Prostate gland (tissue), 2 donors: Measurements from ENCODE around the gene HBA2. TPM values are rescaled to one million over a fixed set of nuclear protein-coding genes. Genes with fewer than 3 reads are reported as not detected.

Experiments
- DNase-seq: peaks from one replicate; pipeline ENCODE4 v3.0.0-alpha.2; 2019; ENCODE audit warnings: low spot score
- H3K27ac ChIP-seq, 2 donors: fragments of 200-600 bp; sonication (generic); 2 replicates each; pipeline ENCODE4 v1.5.1; 2017 to 2019
- H3K27me3 ChIP-seq: fragments of 200-600 bp; sonication (generic); replicated peaks from 2 replicates; pipeline ENCODE4 v1.5.1; 2019; ENCODE audit not compliant: insufficient read depth
- H3K36me3 ChIP-seq, 2 donors: fragments of 200-600 bp; sonication (generic); 1 replicate in 1 of 2; 2 replicates in 1 of 2; pipeline versions ENCODE4 v1.5.1 to v1.8.1; 2017 to 2019
- H3K4me1 ChIP-seq: fragments of 200-600 bp; sonication (generic); replicated peaks from 2 replicates; pipeline ENCODE4 v1.5.1; 2019
- H3K4me3 ChIP-seq, 2 donors: fragments of 200-600 bp; sonication (generic); 2 replicates each; pipeline ENCODE4 v1.5.1; 2017 to 2019
- H3K9me3 ChIP-seq: fragments of 200-600 bp; sonication (generic); 2 replicates; pipeline ENCODE4 v1.5.1; 2017
- CTCF ChIP-seq, 4 experiments: fragments of 200-600 bp in 2 of 4; fragments of 450-650 bp in 2 of 4; sonication (generic) in 2 of 4; IDR thresholded peaks; 1 replicate in 3 of 4; 2 replicates in 1 of 4; pipeline ENCODE4 v1.5.1; 2016 to 2019; ENCODE audit warnings: antibody characterized with exemption in 4 of 4, mild to moderate bottlenecking in 2 of 4, moderate library complexity in 2 of 4
- POLR2A ChIP-seq: fragments of 450-650 bp; IDR thresholded peaks from one replicate; pipeline ENCODE4 v1.6.1; 2016; ENCODE audit warnings: antibody characterized with exemption, mild to moderate bottlenecking
- POLR2AphosphoS5 ChIP-seq: sonication (generic); formaldehyde crosslinking; IDR thresholded peaks from one replicate; pipeline ENCODE4 v1.6.1; 2017; ENCODE audit warnings: antibody characterized with exemption
- WGBS: methylation state at CpG from one replicate; pipeline ENCODE4 v1.1.5; 2018; 5-methylcytosine and 5-hydroxymethylcytosine counted together
- intact Hi-C: fragments of 100-400 bp; cut with DNase I; formaldehyde crosslinking; loops from one replicate; pipeline ENCODE4 v1.14.2; 2022
- total RNA-seq, 2 donors: library from RNA; depleted of rRNA; stranded (reverse); fragments of >200 nt; gene quantifications; one replicate each; pipeline ENCODE4 v1.1.0, GENCODE V29; 2016

HBA2 gene
- total RNA-seq, 2 donors from 2014 or later = 7.4 to 15.5 TPM

DNA sequence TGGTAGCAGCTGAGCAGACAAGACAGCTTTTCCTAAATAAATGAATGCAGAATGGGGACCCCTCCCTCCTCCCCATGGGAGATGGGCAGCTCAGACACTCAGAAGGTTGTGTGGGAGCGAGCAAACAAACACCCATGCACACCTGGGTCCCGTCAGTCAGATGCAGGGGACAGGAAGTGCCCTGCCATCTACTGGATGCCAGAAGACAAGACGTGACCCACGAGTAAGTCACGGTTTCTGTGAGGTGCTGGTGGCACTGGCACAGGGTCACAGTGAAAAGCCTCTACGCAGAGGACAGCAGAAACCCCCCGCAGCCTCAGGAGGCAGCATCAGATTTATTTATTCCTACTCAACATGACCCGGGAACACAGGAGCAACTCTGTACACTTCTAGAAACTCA is 16.0 kb downstream of the HBA2 start:
- WGBS = 79% methylated on average over 8 of the region's 8 CpGs
- peaks cover 0 to 24% of the 10 kb centered on the region in 2 donors for H3K36me3 ChIP-seq

DNA sequence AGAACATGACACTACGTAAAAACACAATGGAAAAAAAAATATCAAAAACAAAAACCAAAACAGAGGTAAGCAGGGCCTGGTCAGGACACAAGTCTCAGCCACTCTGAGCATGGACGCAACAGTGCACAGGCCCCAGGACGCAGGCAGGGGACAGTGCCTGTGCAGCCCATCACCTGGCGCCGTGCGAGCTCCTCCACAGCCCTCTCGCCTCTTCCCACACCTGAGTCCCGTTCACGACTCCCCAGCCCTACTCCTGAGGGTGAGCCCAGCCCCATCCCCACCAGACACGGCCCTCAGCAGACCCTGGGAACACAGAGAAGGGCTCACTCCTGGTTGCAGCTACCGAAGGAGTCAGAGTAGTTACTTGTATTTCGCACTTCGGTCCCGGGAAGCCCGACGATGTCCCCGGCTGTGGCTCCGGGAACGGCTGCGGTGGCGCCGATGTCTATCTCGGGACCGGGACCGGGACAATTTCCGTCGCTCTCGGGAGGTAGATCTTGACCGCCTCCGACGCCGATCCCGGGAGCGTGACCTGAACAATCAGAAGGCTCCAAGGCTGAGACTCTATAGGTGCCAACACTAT is 17.0 kb downstream of the HBA2 start:
- intact Hi-C loops = no loop called here
- no peaks in the 10 kb centered on the region for H3K9me3 ChIP-seq
- no peaks in the 10 kb centered on the region for H3K27me3 ChIP-seq
- peaks cover 7 to 28% of the 10 kb centered on the region in 2 donors for H3K36me3 ChIP-seq
- H3K4me3 ChIP-seq = no peak overlapping the region
- no peak for DNase-seq
- H3K27ac ChIP-seq = no peak overlapping the region
- TF ChIP-seq POLR2AphosphoS5 (no peak), POLR2A (no peak), CTCF (IDR thresholded peaks at IDR 0.05) (no peak)
- no peaks in the 10 kb centered on the region for H3K4me1 ChIP-seq
- WGBS = 92% methylated on average over 34 of the region's 34 CpGs

More for the DNA sequence above, 16.0 kb downstream of the HBA2 start:
- no peak overlapping the region for H3K27ac ChIP-seq
- TF ChIP-seq POLR2A = no peak
- no peak for DNase-seq
- intact Hi-C loops = no loop called here
- no peaks in the 10 kb centered on the region for H3K4me1 ChIP-seq
- H3K27me3 ChIP-seq = no peaks in the 10 kb centered on the region
- no peaks in the 10 kb centered on the region for H3K9me3 ChIP-seq
- H3K4me3 ChIP-seq = no peak overlapping the region

GRCh38 chr16:191831-192230 is 19.2 kb downstream of the HBA2 start:
- intact Hi-C loops = no loop called here
- Histone ChIP-seq H3K9me3 (no peaks in the 10 kb centered on the region), H3K4me3 (no peak overlapping the region), H3K4me1 (no peaks in the 10 kb centered on the region), H3K27me3 (no peaks in the 10 kb centered on the region), H3K36me3 (peaks cover 7 to 35% of the 10 kb centered on the region in 2 donors), H3K27ac (no peak overlapping the region)
- TF ChIP-seq POLR2AphosphoS5 = no peak
- no peak for TF ChIP-seq CTCF (IDR thresholded peaks at IDR 0.05)
- no peak for TF ChIP-seq POLR2A
- WGBS = 93% methylated on average over 4 of the region's 4 CpGs
- no peak for DNase-seq

DNA sequence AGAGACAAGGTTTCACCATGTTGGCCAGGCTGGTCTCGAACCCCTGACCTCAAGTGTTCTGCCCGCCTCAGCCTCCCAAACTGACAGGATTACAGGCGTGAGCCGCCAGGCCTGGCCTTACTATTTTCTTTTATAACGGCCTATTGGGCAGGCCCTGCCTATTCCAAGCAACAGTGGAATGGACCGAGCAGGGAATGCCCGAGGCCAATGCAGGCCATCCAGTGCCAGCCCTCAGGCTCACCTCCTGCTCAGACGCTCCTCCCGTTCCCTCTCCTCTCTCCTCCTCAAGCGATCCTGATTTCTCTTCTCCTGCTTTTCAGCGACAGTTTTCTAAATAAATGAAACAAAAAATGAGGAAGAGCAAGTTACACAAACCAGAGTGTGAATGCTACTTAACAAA is 20.0 kb downstream of the HBA2 start:
- no peaks in the 10 kb centered on the region for H3K4me1 ChIP-seq
- H3K9me3 ChIP-seq = no peaks in the 10 kb centered on the region
- WGBS = 92% methylated on average over 11 of the region's 11 CpGs
- no peak overlapping the region for H3K27ac ChIP-seq
- peaks cover 10 to 35% of the 10 kb centered on the region in 2 donors for H3K36me3 ChIP-seq
- TF ChIP-seq CTCF (IDR thresholded peaks at IDR 0.05) (no peak), POLR2A (no peak), POLR2AphosphoS5 (no peak)
- intact Hi-C loops = no loop called here
- no peak for DNase-seq
- H3K27me3 ChIP-seq = no peaks in the 10 kb centered on the region
- no peak overlapping the region for H3K4me3 ChIP-seq

- WGBS = 92% methylated on average over 15 of the region's 15 CpGs
- no peak for TF ChIP-seq POLR2AphosphoS5
- TF ChIP-seq CTCF (IDR thresholded peaks at IDR 0.05) = no peak
- TF ChIP-seq POLR2A = no peak
- Histone ChIP-seq H3K27ac (no peak overlapping the region), H3K4me1 (no peaks in the 10 kb centered on the region), H3K36me3 (peaks cover 11 to 35% of the 10 kb centered on the region in 2 donors), H3K9me3 (no peaks in the 10 kb centered on the region), H3K27me3 (no peaks in the 10 kb centered on the region), H3K4me3 (no peak overlapping the region)
- intact Hi-C loops = no loop called here
- DNase-seq = no peak
Observed at GRCh38 chr16:193441-193840, 20.8 kb downstream of the HBA2 start.
